NT2/D1 (cell line): ENCODE results near the gene KRTAP10-9.

Experiments
- DNase-seq: peaks from one replicate; pipeline ENCODE4 v3.0.0-alpha.2; 2011; ENCODE audit warnings: low read depth, low spot score
- H3K27me3 ChIP-seq: 2 replicates; pipeline ENCODE4 v1.6.0; 2011; ENCODE audit warnings: mild to moderate bottlenecking; ENCODE audit not compliant: insufficient read length, insufficient read depth
- H3K36me3 ChIP-seq: 2 replicates; pipeline ENCODE4 v1.6.1; 2011; ENCODE audit warnings: mild to moderate bottlenecking, low read length, mixed read lengths; ENCODE audit not compliant: insufficient read depth, insufficient read length
- H3K4me1 ChIP-seq: 2 replicates; pipeline ENCODE4 v1.5.1; 2011; ENCODE audit not compliant: insufficient read depth, insufficient read length
- H3K4me3 ChIP-seq: 2 replicates; pipeline ENCODE4 v1.5.1; 2011; ENCODE audit warnings: low read depth; ENCODE audit not compliant: insufficient read length
- H3K9ac ChIP-seq: 2 replicates; pipeline ENCODE4 v1.6.0; 2011; ENCODE audit warnings: low read depth; ENCODE audit not compliant: insufficient read length
- H3K9me3 ChIP-seq: 2 replicates; pipeline ENCODE4 v1.5.1; 2011; ENCODE audit warnings: mild to moderate bottlenecking, low read length; ENCODE audit not compliant: insufficient read depth
- SUZ12 ChIP-seq: IDR thresholded peaks from 2 replicates; pipeline ENCODE4 v1.6.1; 2011; ENCODE audit not compliant: insufficient read length, insufficient read depth; ENCODE audit errors: extremely low read depth
- YY1 ChIP-seq: IDR thresholded peaks from 2 replicates; pipeline ENCODE4 v1.6.1; 2011; ENCODE audit not compliant: insufficient read length, insufficient read depth
- ZNF274 ChIP-seq: IDR thresholded peaks from 2 replicates; pipeline ENCODE4 v1.6.1; 2011; ENCODE audit warnings: mild to moderate bottlenecking, low read depth, low read length

KRTAP10-9 gene

GRCh38 chr21:44613386-44614155 lies 13.3 kb upstream of the KRTAP10-9 start:
- TF ChIP-seq SUZ12 (no peak), YY1 (no peak), ZNF274 (no peak)
- Histone ChIP-seq H3K4me1 (peaks cover 14% of the 10 kb centered on the region), H3K36me3 (no peaks in the 10 kb centered on the region), H3K9ac (no peak overlapping the region), H3K27me3 (no peaks in the 10 kb centered on the region), H3K9me3 (peaks cover 20% of the 10 kb centered on the region), H3K4me3 (no peak overlapping the region)
- no peak for DNase-seq

DNA sequence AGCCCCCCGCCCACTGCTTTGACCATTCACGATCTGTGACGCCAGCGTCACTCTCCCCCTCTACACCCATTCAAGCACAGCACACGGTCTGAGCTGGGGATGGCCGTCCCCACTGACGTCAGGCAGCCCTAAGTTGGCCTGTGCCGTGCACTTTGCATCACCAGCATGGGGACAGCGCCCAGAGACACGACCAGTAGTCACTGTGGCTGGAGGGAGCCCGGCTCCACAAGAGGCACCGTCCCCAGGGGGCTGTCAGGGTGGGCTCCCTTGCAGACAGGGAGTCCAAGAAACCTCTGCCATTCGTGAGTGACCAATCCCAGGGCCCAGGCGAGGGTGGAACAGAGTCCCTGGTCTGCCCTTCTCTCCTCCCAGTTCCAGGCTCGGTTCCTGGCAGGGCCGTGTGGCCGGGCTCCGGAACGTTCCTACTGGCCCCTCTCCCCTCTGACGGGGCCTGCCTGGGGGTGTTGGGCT lies 12.7 kb upstream of the KRTAP10-9 start:
- Histone ChIP-seq H3K4me1 (peaks cover 14% of the 10 kb centered on the region), H3K4me3 (no peak overlapping the region), H3K36me3 (no peaks in the 10 kb centered on the region), H3K27me3 (no peaks in the 10 kb centered on the region), H3K9me3 (peaks cover 23% of the 10 kb centered on the region), H3K9ac (no peak overlapping the region)
- no peak for DNase-seq
- TF ChIP-seq SUZ12 (no peak), ZNF274 (no peak), YY1 (no peak)

DNA sequence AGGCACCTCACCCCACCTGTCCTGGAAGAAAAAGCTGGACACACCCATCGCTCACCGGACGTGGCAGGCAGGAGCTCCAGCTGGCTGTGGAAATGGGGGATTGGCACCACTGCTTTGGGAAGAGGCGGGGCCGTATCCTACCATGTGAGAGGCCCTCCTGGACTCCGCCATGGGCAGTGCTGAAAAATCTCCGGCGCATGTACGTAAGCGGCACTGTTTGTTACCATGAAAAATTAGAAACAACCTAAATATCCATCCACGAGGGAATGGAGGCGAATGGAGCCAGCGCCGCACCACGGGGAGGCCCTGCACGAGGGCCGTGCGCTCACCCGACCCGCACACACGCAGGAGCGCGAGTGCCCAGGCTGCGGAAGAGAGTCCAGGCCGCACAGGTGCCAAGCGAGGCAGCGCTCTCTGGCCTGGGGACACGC lies 11.9 kb upstream of the KRTAP10-9 start:
- peaks cover 14% of the 10 kb centered on the region for H3K4me1 ChIP-seq
- no peaks in the 10 kb centered on the region for H3K36me3 ChIP-seq
- DNase-seq, result no peak
- peaks cover 23% of the 10 kb centered on the region for H3K9me3 ChIP-seq
- TF ChIP-seq SUZ12 (no peak), ZNF274 (no peak), YY1 (no peak)
- no peak overlapping the region for H3K4me3 ChIP-seq
- no peaks in the 10 kb centered on the region for H3K27me3 ChIP-seq
- H3K9ac ChIP-seq, result no peak overlapping the region

- H3K9ac ChIP-seq, result no peak overlapping the region
- peaks cover 14% of the 10 kb centered on the region for H3K4me1 ChIP-seq
- TF ChIP-seq YY1 (no peak), ZNF274 (no peak), SUZ12 (no peak)
- H3K4me3 ChIP-seq, result no peak overlapping the region
- peaks cover 22% of the 10 kb centered on the region for H3K9me3 ChIP-seq
- H3K36me3 ChIP-seq, result no peaks in the 10 kb centered on the region
- no peak for DNase-seq
- H3K27me3 ChIP-seq, result no peaks in the 10 kb centered on the region
These were observed 11.4 kb upstream of the KRTAP10-9 start for GRCh38 chr21:44615466-44615865.

GRCh38 chr21:44615911-44616590 lies 10.8 kb upstream of the KRTAP10-9 start:
- peaks cover 14% of the 10 kb centered on the region for H3K4me1 ChIP-seq
- no peak overlapping the region for H3K4me3 ChIP-seq
- peaks cover 22% of the 10 kb centered on the region for H3K9me3 ChIP-seq
- no peak for TF ChIP-seq YY1
- TF ChIP-seq SUZ12, result no peak
- no peak for TF ChIP-seq ZNF274
- no peaks in the 10 kb centered on the region for H3K27me3 ChIP-seq
- H3K36me3 ChIP-seq, result no peaks in the 10 kb centered on the region
- DNase-seq, result no peak
- H3K9ac ChIP-seq, result no peak overlapping the region

DNA sequence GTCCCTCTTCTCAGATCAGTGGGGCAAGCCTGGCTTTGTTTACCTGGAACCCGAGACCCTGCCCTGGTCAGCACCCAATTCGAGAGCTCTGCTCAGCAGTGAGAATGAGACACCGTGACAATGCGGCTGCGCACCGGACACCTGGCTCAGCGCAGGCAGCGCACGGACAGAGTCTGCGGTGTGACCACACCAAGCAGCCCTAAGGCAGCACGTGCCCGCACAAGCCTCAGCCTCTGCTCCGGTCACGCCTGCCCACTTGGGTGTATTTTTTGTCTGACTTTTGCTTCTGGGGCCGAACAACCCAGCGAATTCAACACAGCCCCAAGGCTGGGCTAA lies 10.3 kb upstream of the KRTAP10-9 start:
- peaks cover 14% of the 10 kb centered on the region for H3K4me1 ChIP-seq
- DNase-seq, result no peak
- no peak overlapping the region for H3K4me3 ChIP-seq
- no peak overlapping the region for H3K9ac ChIP-seq
- no peaks in the 10 kb centered on the region for H3K27me3 ChIP-seq
- peaks cover 21% of the 10 kb centered on the region for H3K9me3 ChIP-seq
- no peaks in the 10 kb centered on the region for H3K36me3 ChIP-seq
- TF ChIP-seq ZNF274 (no peak), YY1 (no peak), SUZ12 (no peak)

DNA sequence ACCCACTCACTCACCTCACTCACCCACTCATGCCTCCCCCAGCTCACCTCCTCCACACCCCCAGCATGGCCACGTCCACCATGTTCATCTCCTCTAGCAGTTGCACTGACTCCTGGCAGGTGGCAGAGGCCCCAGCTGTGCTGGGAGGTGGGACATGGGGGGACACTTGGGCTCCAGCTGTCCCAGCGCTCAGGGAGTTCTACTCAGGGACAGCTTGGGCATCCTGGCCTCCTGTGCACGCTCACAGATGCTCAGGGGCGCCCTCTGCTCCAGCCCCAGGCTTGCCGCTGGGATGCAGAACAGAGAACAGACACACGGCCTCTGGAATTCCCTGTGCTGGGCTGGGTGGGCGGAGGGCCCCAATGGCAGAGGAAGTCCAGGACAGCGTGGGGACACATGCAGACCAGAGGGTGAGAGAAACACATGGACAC lies 9.8 kb upstream of the KRTAP10-9 start:
- no peak for TF ChIP-seq ZNF274
- TF ChIP-seq YY1, result no peak
- TF ChIP-seq SUZ12, result no peak
- Histone ChIP-seq H3K4me3 (no peak overlapping the region), H3K9ac (no peak overlapping the region), H3K27me3 (no peaks in the 10 kb centered on the region), H3K9me3 (peaks cover 26% of the 10 kb centered on the region), H3K36me3 (no peaks in the 10 kb centered on the region), H3K4me1 (peaks cover 11% of the 10 kb centered on the region)
- no peak for DNase-seq

GRCh38 chr21:44618504-44618903 lies 8.4 kb upstream of the KRTAP10-9 start:
- DNase-seq, result no peak
- H3K27me3 ChIP-seq, result no peaks in the 10 kb centered on the region
- H3K4me3 ChIP-seq, result no peak overlapping the region
- H3K9me3 ChIP-seq, result peaks cover 40% of the 10 kb centered on the region
- TF ChIP-seq SUZ12 (no peak), YY1 (no peak), ZNF274 (no peak)
- H3K4me1 ChIP-seq, result peaks cover 11% of the 10 kb centered on the region
- no peak overlapping the region for H3K9ac ChIP-seq
- no peaks in the 10 kb centered on the region for H3K36me3 ChIP-seq
